ENCODE results near the gene C13orf46.

Gene C13orf46

DNA sequence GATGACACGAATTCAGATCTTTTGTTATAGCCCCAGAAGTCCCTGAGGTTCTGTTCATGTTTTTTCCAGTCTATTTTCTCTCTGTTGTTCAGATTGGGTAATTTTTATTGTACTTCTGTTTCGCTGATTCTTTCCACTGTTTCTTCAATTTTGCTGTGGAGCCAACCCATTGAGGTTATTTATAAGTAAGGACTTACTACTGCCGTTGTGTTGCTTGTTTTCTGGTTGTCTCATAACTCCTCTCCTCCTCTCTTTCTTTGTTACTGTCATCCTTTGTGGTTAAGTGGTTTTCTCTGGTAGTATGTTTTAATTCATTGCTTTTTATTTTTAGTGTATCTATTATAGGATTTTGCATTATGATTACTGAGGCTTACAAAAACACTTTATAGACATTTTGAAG, 61.3 kb downstream of the C13orf46 start:
- FAIRE-seq (no peak), DNase-seq (ENCODE audit: insufficient read length) (no peak)
- TF ChIP-seq POLR2A (IDR thresholded peaks at IDR 0.05; ENCODE audit: low read depth, low read length) (no peak), POLR2AphosphoS5 (IDR thresholded peaks at IDR 0.05; ENCODE audit: low read depth, low read length) (no peak), TAF1 (IDR thresholded peaks at IDR 0.05; ENCODE audit: borderline replicate concordance, low read depth, low read length) (no peak)

DNA sequence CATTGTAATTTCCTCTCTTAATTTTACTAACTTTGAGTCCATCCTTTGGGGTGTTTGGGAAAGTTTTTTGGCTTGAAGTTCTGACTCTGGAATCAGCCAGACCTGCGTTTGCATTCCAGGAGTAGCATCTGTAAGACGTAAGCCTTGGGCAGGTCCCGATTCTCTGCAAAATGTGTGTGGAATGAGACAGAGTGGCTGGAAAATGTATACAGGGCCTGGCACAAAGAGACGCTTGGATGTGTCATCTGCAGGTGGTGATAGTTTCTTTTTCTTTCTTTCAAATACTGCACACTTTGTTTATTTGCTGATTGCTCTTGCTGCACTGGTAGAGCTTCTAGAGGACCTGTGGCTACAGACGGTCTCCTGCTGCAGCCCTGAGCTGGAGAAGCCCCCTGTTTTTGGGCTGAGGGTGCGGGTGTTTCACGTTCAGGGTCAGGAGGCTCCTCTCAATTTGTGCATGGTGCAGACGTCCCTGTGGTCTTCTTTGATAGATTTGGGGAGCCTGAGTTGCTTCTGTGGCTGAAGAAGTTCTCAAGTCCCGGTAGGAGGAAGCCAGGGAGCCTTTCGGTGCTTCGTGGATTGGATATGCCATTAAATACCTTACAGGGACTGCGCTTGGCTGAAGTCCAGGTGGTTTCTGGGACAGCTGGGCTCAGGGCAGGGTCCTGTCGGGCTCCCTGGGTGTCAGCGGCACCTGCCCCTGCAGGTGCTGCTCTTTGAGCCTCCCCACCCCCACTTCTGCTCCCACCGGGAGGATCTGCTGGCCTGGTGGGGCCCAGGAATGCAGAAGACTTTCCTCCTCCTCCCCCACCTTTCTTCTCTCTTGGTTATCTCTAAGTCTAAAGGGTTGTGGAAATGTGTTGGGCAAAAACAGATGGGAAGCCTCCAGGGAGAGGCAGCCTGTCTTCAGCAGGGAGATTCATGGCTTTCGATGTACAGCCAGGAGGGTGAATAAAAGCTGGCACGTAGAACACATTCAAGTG, 66.0 kb downstream of the C13orf46 start:
- TF ChIP-seq POLR2AphosphoS5 (IDR thresholded peaks at IDR 0.05; ENCODE audit: low read depth, low read length) (no peak), TAF1 (IDR thresholded peaks at IDR 0.05; ENCODE audit: borderline replicate concordance, low read depth, low read length) (no peak), POLR2A (IDR thresholded peaks at IDR 0.05; ENCODE audit: low read depth, low read length) (no peak)
- no peak for FAIRE-seq
- no peak for DNase-seq (ENCODE audit: insufficient read length)

DNA sequence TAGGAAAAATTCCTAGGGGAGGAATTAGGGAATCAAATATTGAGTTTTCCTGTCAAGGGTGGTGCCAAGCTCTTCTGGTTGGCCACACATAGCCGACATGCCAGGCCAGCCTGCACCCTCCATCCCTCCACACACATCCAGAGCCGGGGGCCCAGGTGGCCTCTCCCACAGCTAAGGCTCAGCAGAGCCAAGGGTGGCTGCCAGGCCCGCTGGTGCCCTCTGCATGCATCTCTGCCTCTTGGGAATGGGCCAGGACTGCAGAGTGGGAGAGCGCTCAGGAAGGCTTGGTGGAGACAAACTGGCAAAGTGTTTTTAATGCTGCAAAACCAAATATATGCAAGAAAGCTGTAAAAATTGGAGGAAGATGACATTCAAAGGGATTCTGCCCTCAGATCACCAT, 67.3 kb downstream of the C13orf46 start:
- DNase-seq (ENCODE audit: insufficient read length) (no peak), FAIRE-seq (no peak)
- no peak for TF ChIP-seq POLR2AphosphoS5 (IDR thresholded peaks at IDR 0.05; ENCODE audit: low read depth, low read length)
- TF ChIP-seq POLR2A (IDR thresholded peaks at IDR 0.05; ENCODE audit: low read depth, low read length): no peak
- no peak for TF ChIP-seq TAF1 (IDR thresholded peaks at IDR 0.05; ENCODE audit: borderline replicate concordance, low read depth, low read length)

DNA sequence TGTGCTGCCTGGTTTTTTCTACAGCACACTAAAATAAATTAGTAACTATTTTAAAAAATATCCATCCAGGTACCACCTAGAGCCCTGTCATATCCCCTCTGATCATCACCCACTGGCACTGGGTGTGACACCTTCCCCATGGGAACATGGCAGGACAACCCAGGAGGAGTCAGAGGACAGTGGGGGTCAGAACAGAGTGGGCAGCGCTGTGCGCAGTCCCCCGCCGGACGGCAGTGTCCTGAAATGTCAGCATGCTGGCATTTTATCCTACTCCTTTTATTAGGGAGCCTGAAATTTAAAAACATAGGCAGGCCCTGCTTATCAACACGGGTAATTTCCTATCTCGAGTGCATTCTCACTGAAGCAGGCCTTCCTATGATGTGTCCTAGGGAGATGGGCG, 67.9 kb downstream of the C13orf46 start:
- TF ChIP-seq TAF1 (IDR thresholded peaks at IDR 0.05; ENCODE audit: borderline replicate concordance, low read depth, low read length): no peak
- no peak for TF ChIP-seq POLR2A (IDR thresholded peaks at IDR 0.05; ENCODE audit: low read depth, low read length)
- no peak for TF ChIP-seq POLR2AphosphoS5 (IDR thresholded peaks at IDR 0.05; ENCODE audit: low read depth, low read length)
- DNase-seq (ENCODE audit: insufficient read length): no peak
- no peak for FAIRE-seq

DNA sequence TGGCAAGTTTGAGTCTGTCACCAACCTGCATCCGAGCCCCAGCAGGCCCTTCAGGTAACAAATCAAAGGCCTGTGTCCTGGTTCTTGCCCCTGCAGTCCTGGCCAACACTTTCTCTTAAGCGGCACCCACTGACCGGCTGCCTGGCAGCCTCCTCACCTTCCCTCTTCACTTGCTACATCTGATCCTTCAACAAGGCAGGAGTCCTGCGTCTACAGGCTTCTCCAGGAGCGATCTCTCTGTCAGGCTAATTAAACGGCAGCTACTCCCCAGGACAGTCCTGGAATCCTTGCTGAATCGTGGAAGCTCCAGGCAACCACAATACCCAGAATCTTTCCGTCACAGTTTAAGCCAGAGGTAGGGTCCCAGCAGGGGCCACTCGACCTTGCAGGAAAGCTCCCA, 68.9 kb downstream of the C13orf46 start:
- DNase-seq (ENCODE audit: insufficient read length) (no peak), FAIRE-seq (no peak)
- TF ChIP-seq POLR2AphosphoS5 (IDR thresholded peaks at IDR 0.05; ENCODE audit: low read depth, low read length): no peak
- no peak for TF ChIP-seq POLR2A (IDR thresholded peaks at IDR 0.05; ENCODE audit: low read depth, low read length)
- no peak for TF ChIP-seq TAF1 (IDR thresholded peaks at IDR 0.05; ENCODE audit: borderline replicate concordance, low read depth, low read length)

DNA sequence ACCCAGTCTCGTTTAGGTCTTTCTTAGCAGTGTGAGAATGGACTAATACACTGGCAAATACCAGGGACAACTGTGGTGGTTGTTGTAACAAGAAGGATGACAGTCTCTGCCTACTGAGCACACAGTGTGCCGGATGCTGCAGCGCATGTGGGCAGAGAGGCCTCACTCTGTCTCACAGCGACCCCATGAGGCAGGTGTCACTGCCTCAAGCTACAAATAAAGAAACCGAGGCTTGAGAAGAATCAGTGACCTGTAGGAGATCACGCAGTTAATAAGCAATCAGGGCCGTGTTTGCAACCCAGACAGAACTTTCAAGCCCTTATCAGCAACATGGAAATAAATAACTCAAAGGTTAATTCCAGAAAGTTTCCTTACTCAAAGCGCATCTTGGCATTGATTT, 69.5 kb downstream of the C13orf46 start:
- TF ChIP-seq POLR2AphosphoS5 (IDR thresholded peaks at IDR 0.05; ENCODE audit: low read depth, low read length) (no peak), TAF1 (IDR thresholded peaks at IDR 0.05; ENCODE audit: borderline replicate concordance, low read depth, low read length) (no peak), POLR2A (IDR thresholded peaks at IDR 0.05; ENCODE audit: low read depth, low read length) (no peak)
- DNase-seq (ENCODE audit: insufficient read length) (no peak), FAIRE-seq (no peak)

DNA sequence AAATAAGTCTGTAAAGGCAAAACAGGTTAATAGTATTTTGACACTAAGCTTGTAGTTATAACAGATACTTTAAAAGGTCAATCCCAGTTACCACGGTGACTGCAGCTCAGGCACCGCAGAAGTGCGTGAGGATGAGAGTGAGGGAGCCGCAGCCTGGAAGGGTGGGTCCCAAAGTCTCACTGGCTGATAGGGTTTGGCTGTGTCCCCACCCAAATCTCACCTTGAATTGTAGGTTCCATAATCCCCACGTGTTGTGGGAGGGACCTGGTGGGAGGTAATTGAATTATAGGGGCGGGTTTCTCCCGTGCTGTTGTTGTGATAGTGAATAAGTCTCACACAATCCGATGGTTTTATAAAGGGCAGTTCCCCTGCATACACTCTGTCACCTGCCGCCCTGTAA, 70.0 kb downstream of the C13orf46 start:
- TF ChIP-seq TAF1 (IDR thresholded peaks at IDR 0.05; ENCODE audit: borderline replicate concordance, low read depth, low read length) (no peak), POLR2A (IDR thresholded peaks at IDR 0.05; ENCODE audit: low read depth, low read length) (no peak), POLR2AphosphoS5 (IDR thresholded peaks at IDR 0.05; ENCODE audit: low read depth, low read length) (no peak)
- no peak for DNase-seq (ENCODE audit: insufficient read length)
- no peak for FAIRE-seq

All from GM12892 (cell line).